Measurements from ENCODE around the gene LITAFD. TPM values are rescaled to one million over a fixed set of nuclear protein-coding genes. Genes with fewer than 3 reads are reported as not detected.
"Not testable (repeated sequence)": the region's sequence is repeated elsewhere in the genome, so short reads cannot be mapped to it uniquely, and the experiment has no call there.

The LITAFD gene
- polyA plus RNA-seq, 1 experiment, result not detected

GRCh38 chr16:8872967-8873865 lies 8.9 kb upstream of the LITAFD start:
- TF ChIP-seq, protein P1, sequence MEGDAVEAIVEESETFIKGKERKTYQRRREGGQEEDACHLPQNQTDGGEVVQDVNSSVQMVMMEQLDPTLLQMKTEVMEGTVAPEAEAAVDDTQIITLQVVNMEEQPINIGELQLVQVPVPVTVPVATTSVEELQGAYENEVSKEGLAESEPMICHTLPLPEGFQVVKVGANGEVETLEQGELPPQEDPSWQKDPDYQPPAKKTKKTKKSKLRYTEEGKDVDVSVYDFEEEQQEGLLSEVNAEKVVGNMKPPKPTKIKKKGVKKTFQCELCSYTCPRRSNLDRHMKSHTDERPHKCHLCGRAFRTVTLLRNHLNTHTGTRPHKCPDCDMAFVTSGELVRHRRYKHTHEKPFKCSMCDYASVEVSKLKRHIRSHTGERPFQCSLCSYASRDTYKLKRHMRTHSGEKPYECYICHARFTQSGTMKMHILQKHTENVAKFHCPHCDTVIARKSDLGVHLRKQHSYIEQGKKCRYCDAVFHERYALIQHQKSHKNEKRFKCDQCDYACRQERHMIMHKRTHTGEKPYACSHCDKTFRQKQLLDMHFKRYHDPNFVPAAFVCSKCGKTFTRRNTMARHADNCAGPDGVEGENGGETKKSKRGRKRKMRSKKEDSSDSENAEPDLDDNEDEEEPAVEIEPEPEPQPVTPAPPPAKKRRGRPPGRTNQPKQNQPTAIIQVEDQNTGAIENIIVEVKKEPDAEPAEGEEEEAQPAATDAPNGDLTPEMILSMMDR (IDR thresholded peaks at IDR 0.05; ENCODE audit: low read depth, low read length), result no peak
- no peak for DNase-seq (ENCODE audit: low read depth, low spot score)
- ChIA-PET CTCF (interaction anchor here (1.0 to 1.9 kb wide), 3 partner anchors 22 to 140 kb away, joined by 3 to 4 read pairs (median 4); no protein-coding TSS in a partner anchor), POLR2A (interaction anchor here (0.9 to 1.9 kb wide), 5 partner anchors 9 to 218 kb away, joined by 3 to 5 read pairs (median 4); partner anchors contain the start of gene HAPSTR1)
- no peak overlapping the region for H3K27ac ChIP-seq (ENCODE audit: low read depth, low read length)
- H3K4me3 ChIP-seq (ENCODE audit: low read depth, low read length), result no peak overlapping the region
- no peaks in the 10 kb centered on the region for H3K27me3 ChIP-seq (ENCODE audit: control insufficient read depth, insufficient read depth, low read length)
- no peaks in the 10 kb centered on the region; the same call in 1 of the 2 replicates for H3K9me3 ChIP-seq (ENCODE audit: control insufficient read depth, insufficient read depth, low read length)

DNA sequence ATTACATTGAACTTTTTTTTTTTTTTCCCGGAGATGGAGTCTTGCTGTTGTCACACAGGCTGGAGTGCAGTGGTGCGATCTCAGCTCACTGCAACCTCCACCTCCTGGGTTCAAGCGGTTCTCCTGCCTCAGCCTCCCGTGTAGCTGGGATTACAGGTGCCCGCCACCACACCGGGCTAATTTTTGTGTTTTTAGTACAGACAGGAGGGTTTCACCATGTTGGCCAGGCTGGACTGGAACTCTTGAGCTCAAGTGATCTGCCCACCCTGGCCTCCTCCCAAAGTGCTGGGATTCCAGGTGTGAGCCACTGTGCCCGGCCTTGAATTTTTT lies 8.3 kb upstream of the LITAFD start:
- not testable (repeated sequence) for DNase-seq (ENCODE audit: low read depth, low spot score); H3K9me3 ChIP-seq (ENCODE audit: control insufficient read depth, insufficient read depth, low read length); H3K27me3 ChIP-seq (ENCODE audit: control insufficient read depth, insufficient read depth, low read length); H3K27ac ChIP-seq (ENCODE audit: low read depth, low read length); H3K4me3 ChIP-seq (ENCODE audit: low read depth, low read length)
- POLR2A ChIA-PET, result interaction anchor here (0.6 to 1.9 kb wide), 4 partner anchors 10 to 217 kb away, joined by 3 to 5 read pairs (median 4); partner anchors contain the start of gene HAPSTR1
- CTCF ChIA-PET, result interaction anchor here (0.5 to 1.9 kb wide), 4 partner anchors 22 to 143 kb away, joined by 3 to 4 read pairs (median 4); no protein-coding TSS in a partner anchor

- POLR2A ChIA-PET, result interaction anchor here (0.6 to 1.9 kb wide), 4 partner anchors 10 to 217 kb away, joined by 3 to 5 read pairs (median 4); partner anchors contain the start of gene HAPSTR1
- DNase-seq (ENCODE audit: low read depth, low spot score), result no peak
These were observed 7.8 kb upstream of the LITAFD start for GRCh38 chr16:8874388-8874787.

GRCh38 chr16:8875317-8875716 lies 6.8 kb upstream of the LITAFD start:
- CTCF ChIA-PET; H3K27me3 ChIP-seq (ENCODE audit: control insufficient read depth, insufficient read depth, low read length); POLR2A ChIA-PET; H3K27ac ChIP-seq (ENCODE audit: low read depth, low read length); H3K9me3 ChIP-seq (ENCODE audit: control insufficient read depth, insufficient read depth, low read length); H3K4me3 ChIP-seq (ENCODE audit: low read depth, low read length); DNase-seq (ENCODE audit: low read depth, low spot score): not testable (repeated sequence)

More at GRCh38 chr16:8874388-8874787, 7.8 kb upstream of the LITAFD start:
- Histone ChIP-seq H3K27me3 (ENCODE audit: control insufficient read depth, insufficient read depth, low read length) (no peaks in the 10 kb centered on the region), H3K27ac (ENCODE audit: low read depth, low read length) (no peak overlapping the region), H3K4me3 (ENCODE audit: low read depth, low read length) (no peak overlapping the region), H3K9me3 (ENCODE audit: control insufficient read depth, insufficient read depth, low read length) (no peaks in the 10 kb centered on the region; the same call in 1 of the 2 replicates)
- CTCF ChIA-PET, result interaction anchor here (0.5 to 1.9 kb wide), 4 partner anchors 22 to 142 kb away, joined by 3 to 4 read pairs (median 3); no protein-coding TSS in a partner anchor
- TF ChIP-seq, protein P1 (IDR thresholded peaks at IDR 0.05; ENCODE audit: low read depth, low read length), result no peak

DNA sequence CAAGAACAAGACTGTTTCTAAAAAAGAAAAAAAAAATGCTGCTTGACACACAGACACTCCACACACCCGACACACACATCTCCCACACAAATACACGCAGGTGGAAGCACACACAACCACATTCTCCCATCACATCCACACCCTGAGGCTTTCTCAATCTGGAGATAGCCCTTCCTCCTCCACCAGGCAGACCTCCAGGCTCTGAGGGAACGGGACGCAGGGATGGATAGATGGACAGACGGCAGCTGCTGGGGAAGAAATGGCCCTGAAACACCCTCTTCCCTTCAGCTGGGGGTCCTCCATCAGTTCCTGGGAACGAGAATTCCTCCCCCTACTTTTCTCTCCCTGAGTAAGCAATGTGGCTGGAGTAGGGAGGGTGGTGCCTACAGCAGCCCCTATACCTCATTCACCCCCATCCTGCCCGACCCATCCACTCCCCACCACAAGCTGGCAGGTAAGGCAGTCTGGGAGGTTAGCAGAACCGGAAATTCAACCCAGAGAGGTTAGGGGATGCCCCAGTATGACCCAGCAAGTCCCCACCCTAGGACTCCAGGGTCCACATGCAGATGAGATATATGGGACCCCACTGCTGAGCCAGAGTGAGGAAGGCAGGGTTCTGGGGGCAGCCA lies 4.1 kb upstream of the LITAFD start:
- peak overlapping the region; percentile 93 for H3K27ac ChIP-seq (ENCODE audit: low read depth, low read length)
- DNase-seq (ENCODE audit: low read depth, low spot score), result no peak
- no peak overlapping the region for H3K4me3 ChIP-seq (ENCODE audit: low read depth, low read length)
- H3K27me3 ChIP-seq (ENCODE audit: control insufficient read depth, insufficient read depth, low read length), result no peaks in the 10 kb centered on the region
- POLR2A ChIA-PET, result interaction anchor here (1.0 to 1.5 kb wide), 4 partner anchors 9 to 81 kb away, joined by 3 to 12 read pairs (median 3); partner anchors contain the start of genes CARHSP1, PMM2 and TMEM186
- TF ChIP-seq, protein P1 (IDR thresholded peaks at IDR 0.05; ENCODE audit: low read depth, low read length), result no peak
- CTCF ChIA-PET, result interaction anchor here (1.2 to 5.1 kb wide), 2 partner anchors 10 to 130 kb away, joined by 4 to 26 read pairs; no protein-coding TSS in a partner anchor
- H3K9me3 ChIP-seq (ENCODE audit: control insufficient read depth, insufficient read depth, low read length), result no peaks in the 10 kb centered on the region; the same call in 1 of the 2 replicates
